Astrocyte of the cerebellum (primary cell): ENCODE results near the gene LMLN.
"Not testable (repeated sequence)": the region's sequence is repeated elsewhere in the genome, so short reads cannot be mapped to it uniquely, and the experiment has no call there.

Experiments
- DNase-seq: peaks from one replicate; pipeline ENCODE4 v3.0.0-alpha.2; 2011; ENCODE audit warnings: low read depth
- H3K4me3 ChIP-seq: 2 replicates; pipeline ENCODE4 v1.5.1; 2011; ENCODE audit warnings: mild to moderate bottlenecking, low read depth, low read length, moderate library complexity
- CTCF ChIP-seq: IDR thresholded peaks from 2 replicates; pipeline ENCODE4 v1.5.1; 2012; ENCODE audit warnings: low read length, low read depth, moderate library complexity, mild to moderate bottlenecking; ENCODE audit errors: missing control alignments
- in situ Hi-C: cut with HindIII; loops from 2 replicates; pipeline ENCODE4 v1.10.0; 2017; ENCODE audit warnings: low sequenced_read_pairs

The LMLN gene

GRCh38 chr3:198076722-198077308, 116.8 kb downstream of the LMLN start:
- no peak for DNase-seq
- H3K4me3 ChIP-seq: no peak overlapping the region
- no peak for TF ChIP-seq CTCF
- in situ Hi-C loops: no loop called here

- in situ Hi-C loops: no loop called here
- DNase-seq: no peak
- no peak for TF ChIP-seq CTCF
- peak overlapping the region; percentile 36 for H3K4me3 ChIP-seq
Measured at GRCh38 chr3:198079771-198080520, 119.9 kb downstream of the LMLN start.

DNA sequence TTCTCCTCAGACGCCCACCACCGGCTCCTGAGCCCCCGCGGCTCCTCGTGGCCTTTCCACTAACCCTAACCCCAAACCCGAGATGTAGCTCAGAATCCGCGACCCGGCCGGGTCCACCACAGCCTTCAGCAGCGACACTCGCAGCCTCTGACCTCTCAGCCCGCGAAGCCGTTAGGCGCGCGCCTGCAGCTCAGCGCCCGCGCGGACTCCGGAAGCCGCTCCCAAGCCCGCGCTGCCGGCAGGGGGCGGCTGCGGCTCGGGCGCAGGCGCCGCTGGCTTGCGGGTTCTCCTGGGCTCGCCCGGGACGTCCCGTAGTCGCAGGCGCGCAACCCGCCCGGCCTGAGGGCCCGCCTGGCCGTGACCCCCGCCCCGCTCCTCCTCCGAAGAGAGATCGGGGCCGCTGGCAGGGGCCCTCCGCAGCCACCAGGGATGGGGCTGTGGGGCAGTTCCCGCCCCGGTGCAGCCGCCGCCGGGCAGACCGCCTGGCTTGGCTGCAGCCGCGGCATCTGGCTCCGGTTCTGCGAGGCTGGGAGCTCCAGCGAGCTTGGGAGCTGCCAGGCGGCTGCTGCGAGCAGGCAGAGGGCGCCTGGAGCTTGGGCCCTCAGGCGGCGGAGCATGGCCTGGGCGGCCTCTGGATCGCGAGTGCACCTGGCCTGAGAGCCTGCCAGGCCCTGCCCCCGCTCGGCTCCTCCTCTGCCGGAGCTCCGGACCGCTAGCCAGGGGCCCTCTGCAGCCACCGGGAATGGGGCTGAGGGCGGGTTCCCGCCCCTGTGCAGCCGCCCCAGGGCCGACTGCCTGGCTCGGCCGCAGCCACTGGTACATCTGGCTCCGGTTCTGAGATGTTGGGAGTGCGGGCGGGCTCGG, 120.7 kb downstream of the LMLN start:
- peak overlapping the region; percentile 36 for H3K4me3 ChIP-seq
- TF ChIP-seq CTCF: peak; percentile 46
- in situ Hi-C loops: no loop called here
- no peak for DNase-seq

DNA sequence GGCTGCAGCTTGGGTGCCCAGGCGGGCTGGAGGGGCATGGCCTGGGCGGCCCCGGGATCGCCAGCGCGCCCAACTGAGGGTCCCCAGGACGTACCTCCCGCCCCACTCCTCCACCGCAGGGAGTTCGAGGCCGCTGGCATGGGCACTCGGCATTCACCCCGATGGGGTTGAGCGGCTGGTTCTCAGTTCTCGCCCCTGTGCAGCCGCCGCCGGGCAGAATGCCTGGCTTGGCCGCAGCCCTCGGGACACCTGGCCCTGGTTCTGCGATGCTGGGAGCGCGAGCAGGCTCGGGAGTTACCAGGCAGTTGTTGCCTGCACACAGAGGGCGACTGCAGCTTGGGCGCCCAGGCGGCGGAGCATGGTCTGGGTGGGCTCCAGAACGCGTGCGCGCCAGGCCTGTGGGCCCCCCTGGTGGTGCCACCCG, 121.4 kb downstream of the LMLN start:
- in situ Hi-C loops: no loop called here
- TF ChIP-seq CTCF: no peak
- no peak for DNase-seq
- H3K4me3 ChIP-seq: no peak overlapping the region

GRCh38 chr3:198082226-198082625, 122.2 kb downstream of the LMLN start:
- H3K4me3 ChIP-seq, in situ Hi-C loops, DNase-seq: not testable (repeated sequence)

DNA sequence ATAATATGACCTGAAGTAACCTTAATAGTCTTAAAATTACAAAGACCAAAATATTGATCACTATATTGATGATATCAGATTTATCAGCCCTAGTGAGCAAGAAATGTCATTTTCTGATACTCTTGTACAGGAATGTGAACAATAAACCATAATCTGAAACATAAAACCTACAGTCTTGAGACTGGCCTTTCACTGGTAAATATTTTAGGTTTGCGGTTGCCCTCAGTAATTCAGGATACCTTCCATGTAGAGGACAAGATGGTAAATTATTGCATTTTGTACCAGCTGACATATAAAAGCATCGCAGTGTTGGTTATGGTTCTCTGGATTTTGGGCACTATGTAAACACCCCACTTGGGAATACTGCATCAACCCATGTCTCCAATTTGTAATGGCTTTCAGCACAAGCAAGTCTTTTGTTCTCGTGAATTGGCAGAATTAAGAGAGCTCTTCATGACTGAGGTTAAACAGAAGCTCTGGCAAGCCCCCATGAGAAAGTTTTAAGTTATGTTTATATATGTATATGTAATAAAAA, 128.5 kb downstream of the LMLN start:
- in situ Hi-C loops: no loop called here
- TF ChIP-seq CTCF: no peak
- H3K4me3 ChIP-seq: no peak overlapping the region
- DNase-seq: no peak
